ENCODE data around the gene IRAK1BP1.

DNA sequence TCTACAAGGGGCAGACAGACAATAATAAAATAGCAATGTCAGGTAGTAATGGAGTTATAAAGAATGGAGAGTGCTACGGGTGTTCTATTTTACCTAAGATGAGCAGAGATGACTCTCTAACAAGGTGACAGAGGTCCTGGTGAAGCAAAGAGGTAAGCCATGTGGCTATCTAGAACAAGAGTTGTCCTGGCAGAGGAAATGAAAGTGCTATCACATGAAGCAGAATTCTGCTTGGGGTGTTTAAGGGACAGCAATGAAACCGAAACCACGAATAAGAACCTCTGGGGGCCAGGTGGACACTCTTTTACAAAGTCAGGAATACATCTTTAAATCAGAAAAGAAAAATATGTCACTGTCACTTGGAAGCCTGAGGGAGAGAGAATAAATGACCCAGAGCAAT lies 37.9 kb upstream of the IRAK1BP1 start:
- TF ChIP-seq, protein P1, sequence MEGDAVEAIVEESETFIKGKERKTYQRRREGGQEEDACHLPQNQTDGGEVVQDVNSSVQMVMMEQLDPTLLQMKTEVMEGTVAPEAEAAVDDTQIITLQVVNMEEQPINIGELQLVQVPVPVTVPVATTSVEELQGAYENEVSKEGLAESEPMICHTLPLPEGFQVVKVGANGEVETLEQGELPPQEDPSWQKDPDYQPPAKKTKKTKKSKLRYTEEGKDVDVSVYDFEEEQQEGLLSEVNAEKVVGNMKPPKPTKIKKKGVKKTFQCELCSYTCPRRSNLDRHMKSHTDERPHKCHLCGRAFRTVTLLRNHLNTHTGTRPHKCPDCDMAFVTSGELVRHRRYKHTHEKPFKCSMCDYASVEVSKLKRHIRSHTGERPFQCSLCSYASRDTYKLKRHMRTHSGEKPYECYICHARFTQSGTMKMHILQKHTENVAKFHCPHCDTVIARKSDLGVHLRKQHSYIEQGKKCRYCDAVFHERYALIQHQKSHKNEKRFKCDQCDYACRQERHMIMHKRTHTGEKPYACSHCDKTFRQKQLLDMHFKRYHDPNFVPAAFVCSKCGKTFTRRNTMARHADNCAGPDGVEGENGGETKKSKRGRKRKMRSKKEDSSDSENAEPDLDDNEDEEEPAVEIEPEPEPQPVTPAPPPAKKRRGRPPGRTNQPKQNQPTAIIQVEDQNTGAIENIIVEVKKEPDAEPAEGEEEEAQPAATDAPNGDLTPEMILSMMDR (conservative IDR thresholded peaks at IDR 0.05): no peak
- no peak for TF ChIP-seq EZH2 (IDR thresholded peaks at IDR 0.05; ENCODE audit: low read depth)

All from PC-9 (cell line).